Measurements from ENCODE around the gene TMEM202. TPM values are rescaled to one million over a fixed set of nuclear protein-coding genes. Genes with fewer than 3 reads are reported as not detected.

Gene TMEM202
- total and polyA plus RNA-seq, 2 of the 4 experiments (the other 2 are of a cell fraction), result not detected

- Histone ChIP-seq H3K14ac (replicated peaks; ENCODE audit: low read depth, low read length) (no peak overlapping the region), H3K36me3 (ENCODE audit: control insufficient read depth, insufficient read depth, low read length) (no peaks in the 10 kb centered on the region), H3K27ac (ENCODE audit: insufficient read depth, low read length) (no peak overlapping the region), H3K79me1 (ENCODE audit: low read depth in 1 of 2, low read length in 2 of 2) (no peaks in the 10 kb centered on the region), H3K9ac (ENCODE audit: low read depth, low read length) (no peak overlapping the region), H3K27me3 (ENCODE audit: control insufficient read depth, insufficient read depth, low read length) (peaks cover 20% of the 10 kb centered on the region), H3K4me3 (ENCODE audit: insufficient read depth, low read depth, low read length) (no peak overlapping the region), H2BK120ac (ENCODE audit: low read depth, low read length) (no peak overlapping the region), H3K23ac (ENCODE audit: low read depth, low read length) (no peak overlapping the region), H2BK15ac (ENCODE audit: low read depth, low read length) (no peak overlapping the region), H3K18ac (ENCODE audit: low read depth, low read length) (no peak overlapping the region), H3K9me3 (ENCODE audit: control insufficient read depth, insufficient read depth, low read length) (no peaks in the 10 kb centered on the region), H3K4ac (ENCODE audit: low read depth, low read length) (no peak overlapping the region), H2AFZ (replicated peaks; ENCODE audit: low read length, poor library complexity) (no peak overlapping the region), H2AK5ac (ENCODE audit: low read depth, low read length) (no peak overlapping the region), H3K56ac (ENCODE audit: extremely low read depth, insufficient read depth, low read length) (no peak overlapping the region), H2AK9ac (replicated peaks; ENCODE audit: low read depth, low read length, poor library complexity) (no peak overlapping the region), H3K4me2 (ENCODE audit: low read depth, low read length) (no peak overlapping the region), H4K91ac (ENCODE audit: insufficient read depth, low read depth, low read length) (no peak overlapping the region), H3K9me1 (ENCODE audit: insufficient read depth, low read length) (no peaks in the 10 kb centered on the region), H4K20me1 (ENCODE audit: insufficient read depth, low read length) (no peaks in the 10 kb centered on the region), H3K4me1 (ENCODE audit: control insufficient read depth, insufficient read depth, low read length) (no peaks in the 10 kb centered on the region), H4K5ac (ENCODE audit: low read depth, low read length) (no peak overlapping the region), H2BK20ac (ENCODE audit: low read depth, low read length) (no peak overlapping the region), H2BK5ac (ENCODE audit: low read depth, low read length, poor library complexity, severe bottlenecking) (no peak overlapping the region), H4K8ac (ENCODE audit: low read depth in 2 of 2, low read length in 2 of 2) (no peak overlapping the region)
- no TSS peak for BruUV-seq (replicated peaks)
- in situ Hi-C loops (cut with MboI; ENCODE audit: low sequenced_read_pairs), result no loop called here
- TF ChIP-seq FOS (IDR thresholded peaks at IDR 0.05; ENCODE audit: low read depth, low read length) (no peak), CEBPB (IDR thresholded peaks at IDR 0.05; ENCODE audit: low read depth, low read length) (no peak), CHD1 (IDR thresholded peaks at IDR 0.05; ENCODE audit: low read depth, low read length) (no peak), RCOR1 (IDR thresholded peaks at IDR 0.05; ENCODE audit: insufficient replicate concordance, low read length) (no peak), SMC3 (IDR thresholded peaks at IDR 0.05; ENCODE audit: low read depth, low read length) (no peak), CTCF (conservative IDR thresholded peaks at IDR 0.05; ENCODE audit: low read depth, low read length) (no peak), POLR2A (IDR thresholded peaks at IDR 0.05; ENCODE audit: low read depth, low read length) (no peak), MAZ (IDR thresholded peaks at IDR 0.05; ENCODE audit: borderline replicate concordance, low read depth, low read length) (no peak), NFE2L2 (IDR thresholded peaks at IDR 0.05; ENCODE audit: low read depth, low read length) (no peak), BHLHE40 (IDR thresholded peaks at IDR 0.05; ENCODE audit: low read depth, low read length) (no peak), RAD21 (IDR thresholded peaks at IDR 0.05; ENCODE audit: low read length) (no peak), MXI1 (IDR thresholded peaks at IDR 0.05; ENCODE audit: borderline replicate concordance, low read depth, low read length) (no peak), MAFK (IDR thresholded peaks at IDR 0.05; ENCODE audit: low read depth, low read length) (no peak), RFX5 (IDR thresholded peaks at IDR 0.05; ENCODE audit: low read depth, low read length) (no peak)
- TF ChIP-seq, protein P1, sequence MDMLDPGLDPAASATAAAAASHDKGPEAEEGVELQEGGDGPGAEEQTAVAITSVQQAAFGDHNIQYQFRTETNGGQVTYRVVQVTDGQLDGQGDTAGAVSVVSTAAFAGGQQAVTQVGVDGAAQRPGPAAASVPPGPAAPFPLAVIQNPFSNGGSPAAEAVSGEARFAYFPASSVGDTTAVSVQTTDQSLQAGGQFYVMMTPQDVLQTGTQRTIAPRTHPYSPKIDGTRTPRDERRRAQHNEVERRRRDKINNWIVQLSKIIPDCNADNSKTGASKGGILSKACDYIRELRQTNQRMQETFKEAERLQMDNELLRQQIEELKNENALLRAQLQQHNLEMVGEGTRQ (IDR thresholded peaks at IDR 0.05; ENCODE audit: low read depth, low read length), result no peak
- TF ChIP-seq, protein P2, sequence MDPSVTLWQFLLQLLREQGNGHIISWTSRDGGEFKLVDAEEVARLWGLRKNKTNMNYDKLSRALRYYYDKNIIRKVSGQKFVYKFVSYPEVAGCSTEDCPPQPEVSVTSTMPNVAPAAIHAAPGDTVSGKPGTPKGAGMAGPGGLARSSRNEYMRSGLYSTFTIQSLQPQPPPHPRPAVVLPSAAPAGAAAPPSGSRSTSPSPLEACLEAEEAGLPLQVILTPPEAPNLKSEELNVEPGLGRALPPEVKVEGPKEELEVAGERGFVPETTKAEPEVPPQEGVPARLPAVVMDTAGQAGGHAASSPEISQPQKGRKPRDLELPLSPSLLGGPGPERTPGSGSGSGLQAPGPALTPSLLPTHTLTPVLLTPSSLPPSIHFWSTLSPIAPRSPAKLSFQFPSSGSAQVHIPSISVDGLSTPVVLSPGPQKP (IDR thresholded peaks at IDR 0.05; ENCODE audit: borderline replicate concordance, low read depth, low read length), result no peak
- POLR2A ChIA-PET (ENCODE audit: unreplicated experiment), result no interaction called here
- dilution Hi-C loops (cut with HindIII; ENCODE audit: low sequenced_read_pairs, unreplicated experiment), result no loop called here
- CTCF ChIA-PET, result no interaction called here
- DNase-seq, result peak; percentile 4
- ATAC-seq (ENCODE audit: low read depth), result no peak
- intact Hi-C loops (cut with micrococcal nuclease), result no loop called here
- WGBS, 2 experiments (ENCODE audit: extremely low coverage in 2 of 2, insufficient read length in 1 of 2), result 0% methylated on average over 1 of the region's 3 CpGs; no CpG with 5 or more reads in 1 of the 2 experiments
Measured at GRCh38 chr15:72389231-72389630, 8.9 kb upstream of the TMEM202 start.
